ENCODE measurements around the gene MYOG. TPM values are rescaled to one million over a fixed set of nuclear protein-coding genes. Genes with fewer than 3 reads are reported as not detected.

Gene MYOG
- total and polyA plus RNA-seq, 7 donors = not detected

GRCh38 chr1:203072002-203072602 lies 13.7 kb downstream of the MYOG start:
- intact Hi-C loops (cut with DNase I) = no loop called here
- WGBS, 2 donors = 82 to 89% methylated on average over 7 of the region's 7 CpGs
- peaks cover 3 to 13% (median 5%) of the 10 kb centered on the region in 3 donors for H3K27me3 ChIP-seq
- peak; percentile 5 for DNase-seq
- no peak overlapping the region for H3K4me3 ChIP-seq
- H3K27ac ChIP-seq = no peak overlapping the region
- H3K9me3 ChIP-seq = no peaks in the 10 kb centered on the region
- peaks cover 0 to 35% (median 32%) of the 10 kb centered on the region in 4 donors for H3K4me1 ChIP-seq
- TF ChIP-seq CTCF (IDR thresholded peaks at IDR 0.05) (no peak), EP300 (IDR thresholded peaks at IDR 0.05) (no peak), POLR2A (IDR thresholded peaks at IDR 0.05) (no peak), POLR2AphosphoS5 (IDR thresholded peaks at IDR 0.05) (no peak)
- no peaks in the 10 kb centered on the region for H3K36me3 ChIP-seq

- Histone ChIP-seq H3K4me1 (peaks cover 0 to 25% (median 24%) of the 10 kb centered on the region in 4 donors), H3K36me3 (no peaks in the 10 kb centered on the region), H3K27ac (peak overlapping the region; percentile 65 to 78 (median 71)), H3K27me3 (no peaks in the 10 kb centered on the region), H3K9me3 (no peaks in the 10 kb centered on the region), H3K4me3 (no peak overlapping the region)
- TF ChIP-seq POLR2AphosphoS5 (IDR thresholded peaks at IDR 0.05) = peak; percentile 27 to 54 (median 39)
- no peak for TF ChIP-seq POLR2A (IDR thresholded peaks at IDR 0.05)
- TF ChIP-seq EP300 (IDR thresholded peaks at IDR 0.05) = peak in 1 of 4 donors; percentile 10
- TF ChIP-seq CTCF (IDR thresholded peaks at IDR 0.05) = no peak
- intact Hi-C loops (cut with DNase I) = no loop called here
- WGBS, 2 donors = 29 to 39% methylated on average over 4 of the region's 4 CpGs
- peak; percentile 75 for DNase-seq
Measured at GRCh38 chr1:203069030-203069747, 16.6 kb downstream of the MYOG start.

- Histone ChIP-seq H3K9me3 (no peaks in the 10 kb centered on the region), H3K4me3 (no peak overlapping the region), H3K4me1 (peaks cover 0 to 25% (median 24%) of the 10 kb centered on the region in 4 donors), H3K36me3 (no peaks in the 10 kb centered on the region), H3K27me3 (no peaks in the 10 kb centered on the region), H3K27ac (no peak overlapping the region)
- TF ChIP-seq POLR2A (IDR thresholded peaks at IDR 0.05) = no peak
- TF ChIP-seq EP300 (IDR thresholded peaks at IDR 0.05) = no peak
- DNase-seq = no peak
- WGBS, 2 donors = 92 to 94% methylated on average over 3 of the region's 3 CpGs
- intact Hi-C loops (cut with DNase I) = no loop called here
Measured at GRCh38 chr1:203066965-203067364, 18.8 kb downstream of the MYOG start.

GRCh38 chr1:203065986-203066385 lies 19.8 kb downstream of the MYOG start:
- H3K4me3 ChIP-seq = no peak overlapping the region
- no peak for TF ChIP-seq CTCF (IDR thresholded peaks at IDR 0.05)
- no peak for TF ChIP-seq POLR2A (IDR thresholded peaks at IDR 0.05)
- no peak for TF ChIP-seq EP300 (IDR thresholded peaks at IDR 0.05)
- TF ChIP-seq POLR2AphosphoS5 (IDR thresholded peaks at IDR 0.05) = no peak
- no peak overlapping the region for H3K27ac ChIP-seq
- H3K27me3 ChIP-seq = no peaks in the 10 kb centered on the region
- intact Hi-C loops (cut with DNase I) = no loop called here
- no peak for DNase-seq
- H3K9me3 ChIP-seq = no peaks in the 10 kb centered on the region
- no peaks in the 10 kb centered on the region for H3K36me3 ChIP-seq
- 64 to 73% methylated on average over 2 of the region's 2 CpGs for WGBS, 2 donors
- peaks cover 0 to 25% (median 24%) of the 10 kb centered on the region in 4 donors for H3K4me1 ChIP-seq

GRCh38 chr1:203065191-203065590 lies 20.6 kb downstream of the MYOG start:
- H3K27me3 ChIP-seq = no peaks in the 10 kb centered on the region
- 71 to 84% methylated on average over 7 of the region's 7 CpGs for WGBS, 2 donors
- no peak for DNase-seq
- H3K9me3 ChIP-seq = no peaks in the 10 kb centered on the region
- H3K4me1 ChIP-seq = peaks cover 0 to 24% (median 22%) of the 10 kb centered on the region in 4 donors
- H3K36me3 ChIP-seq = no peaks in the 10 kb centered on the region
- intact Hi-C loops (cut with DNase I) = no loop called here
- TF ChIP-seq CTCF (IDR thresholded peaks at IDR 0.05) (no peak), POLR2AphosphoS5 (IDR thresholded peaks at IDR 0.05) (no peak), POLR2A (IDR thresholded peaks at IDR 0.05) (no peak), EP300 (IDR thresholded peaks at IDR 0.05) (no peak)
- H3K4me3 ChIP-seq = no peak overlapping the region
- H3K27ac ChIP-seq = no peak overlapping the region
